Measurements from ENCODE around the gene PKD2. TPM values are rescaled to one million over a fixed set of nuclear protein-coding genes. Genes with fewer than 3 reads are reported as not detected.

The PKD2 gene
- total and polyA plus RNA-seq, 2 of the 13 experiments (the other 11 are each of a cell fraction or from before 2014, with no cell fraction given), result 5.6 to 9.1 TPM

DNA sequence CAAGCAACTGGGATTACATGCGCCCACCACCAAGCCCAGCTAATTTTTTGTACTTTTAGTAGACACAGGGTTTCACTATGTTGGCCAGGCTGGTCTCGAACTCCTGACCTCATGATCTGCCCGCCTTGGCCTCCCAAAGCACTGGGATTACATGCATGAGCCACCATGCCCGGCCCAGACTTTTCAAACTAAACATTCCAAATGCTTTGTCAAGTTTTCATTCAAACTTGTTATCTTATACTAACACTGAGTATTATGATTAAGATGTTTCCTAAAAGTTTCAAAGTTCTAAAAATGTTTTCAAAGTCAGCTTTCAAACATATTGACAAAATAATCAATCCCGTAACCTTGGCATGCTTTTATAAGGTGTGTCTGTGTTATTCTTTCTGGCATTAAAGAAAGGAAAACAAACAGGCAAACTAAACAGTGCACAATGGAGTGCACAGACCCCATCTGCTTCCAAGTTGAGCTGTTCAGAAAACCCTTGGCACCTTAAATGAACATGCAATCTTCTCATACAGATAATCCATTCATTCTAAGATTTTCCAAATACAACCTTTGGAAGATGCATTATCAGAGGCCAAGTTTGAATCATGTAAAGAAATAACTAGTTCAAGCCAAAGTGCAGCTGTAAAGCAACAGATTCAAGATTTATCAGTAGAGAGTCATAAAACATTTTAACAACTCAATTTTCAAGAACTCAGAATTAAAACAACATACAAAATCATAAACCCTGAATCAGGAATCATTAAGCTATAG lies 101.9 kb downstream of the PKD2 start (continued):
- peak; percentile 70; the same call in 1 of the 2 replicates for TF ChIP-seq GFI1 (CRISPR knock-in tag; IDR thresholded peaks at IDR 0.05; ENCODE audit: borderline replicate concordance)
- no peak for TF ChIP-seq LCORL (IDR thresholded peaks at IDR 0.05)
- TF ChIP-seq LCORL (CRISPR knock-in tag; IDR thresholded peaks at IDR 0.05), result 0 out of 2 replicates have a peak, but pooled peaks have one; percentile 30
- no peak for TF ChIP-seq HNRNPUL1 (IDR thresholded peaks at IDR 0.05; ENCODE audit: low read depth, low read length)
- peak; percentile 75 for TF ChIP-seq TEAD3 (CRISPR knock-in tag; optimal IDR thresholded peaks at IDR 0.05; ENCODE audit: borderline replicate concordance)
- no peak for TF ChIP-seq ZNF510 (CRISPR knock-in tag; IDR thresholded peaks at IDR 0.05; ENCODE audit: low read depth)
- TF ChIP-seq MLLT10 (CRISPR knock-in tag; IDR thresholded peaks at IDR 0.05), result no peak
- TF ChIP-seq ZNF841 (CRISPR knock-in tag; IDR thresholded peaks at IDR 0.05; ENCODE audit: borderline replicate concordance), result no peak
- TF ChIP-seq, protein P1, sequence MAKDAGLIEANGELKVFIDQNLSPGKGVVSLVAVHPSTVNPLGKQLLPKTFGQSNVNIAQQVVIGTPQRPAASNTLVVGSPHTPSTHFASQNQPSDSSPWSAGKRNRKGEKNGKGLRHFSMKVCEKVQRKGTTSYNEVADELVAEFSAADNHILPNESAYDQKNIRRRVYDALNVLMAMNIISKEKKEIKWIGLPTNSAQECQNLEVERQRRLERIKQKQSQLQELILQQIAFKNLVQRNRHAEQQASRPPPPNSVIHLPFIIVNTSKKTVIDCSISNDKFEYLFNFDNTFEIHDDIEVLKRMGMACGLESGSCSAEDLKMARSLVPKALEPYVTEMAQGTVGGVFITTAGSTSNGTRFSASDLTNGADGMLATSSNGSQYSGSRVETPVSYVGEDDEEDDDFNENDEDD (CRISPR knock-in tag; IDR thresholded peaks at IDR 0.05; ENCODE audit: borderline replicate concordance), result no peak
- TF ChIP-seq FOXA3 (CRISPR knock-in tag; IDR thresholded peaks at IDR 0.05), result peak; percentile 95
- TF ChIP-seq ZNF644 (CRISPR knock-in tag; IDR thresholded peaks at IDR 0.05; ENCODE audit: low read depth), result peak; percentile 89
- no peak for TF ChIP-seq NONO (IDR thresholded peaks at IDR 0.05)
- TF ChIP-seq NONO (CRISPR knock-in tag; conservative IDR thresholded peaks at IDR 0.05), result peak; percentile 62
- no peak for TF ChIP-seq NRL (CRISPR knock-in tag; IDR thresholded peaks at IDR 0.05; ENCODE audit: borderline replicate concordance)
- TF ChIP-seq ZNF446 (CRISPR knock-in tag; IDR thresholded peaks at IDR 0.05), result no peak
- no peak for TF ChIP-seq ZNF660 (CRISPR knock-in tag; IDR thresholded peaks at IDR 0.05; ENCODE audit: borderline replicate concordance, low read depth)
- TF ChIP-seq ZNF710 (CRISPR knock-in tag; IDR thresholded peaks at IDR 0.05; ENCODE audit: borderline replicate concordance), result peak; percentile 95
- TF ChIP-seq CREM (IDR thresholded peaks at IDR 0.05), result peak; percentile 94
- no peak for TF ChIP-seq CREM (CRISPR knock-in tag; IDR thresholded peaks at IDR 0.05)
- peak; percentile 50; the same call in 1 of the 2 replicates for TF ChIP-seq JUNB (CRISPR knock-in tag; IDR thresholded peaks at IDR 0.05; ENCODE audit: borderline replicate concordance)
- TF ChIP-seq GZF1 (CRISPR knock-in tag; IDR thresholded peaks at IDR 0.05), result no peak
- no peak for TF ChIP-seq ZKSCAN1 (IDR thresholded peaks at IDR 0.05; ENCODE audit: low read length)
- peak; percentile 79 for TF ChIP-seq HMG20A (CRISPR knock-in tag; IDR thresholded peaks at IDR 0.05; ENCODE audit: borderline replicate concordance)
- TF ChIP-seq ZNF260 (CRISPR knock-in tag; IDR thresholded peaks at IDR 0.05; ENCODE audit: borderline replicate concordance, low read depth), result no peak
- 0 out of 2 replicates have a peak, but pooled peaks have one; percentile 58 for TF ChIP-seq NKX3-1 (CRISPR knock-in tag; IDR thresholded peaks at IDR 0.05)

All from HepG2 (cell line).